GM06990 (cell line): ENCODE data around the gene RPS4Y2.

Experiments used
- DNase-seq: peaks from one replicate; pipeline ENCODE4 v3.0.0-alpha.2; 2011; ENCODE audit not compliant: insufficient read length; ENCODE audit errors: extremely low read depth
- H3K27me3 ChIP-seq: replicated peaks from 2 replicates; pipeline ENCODE4 v1.6.0; 2011; ENCODE audit warnings: low read length; ENCODE audit not compliant: control insufficient read depth, insufficient read depth
- H3K36me3 ChIP-seq: 2 replicates; pipeline ENCODE4 v1.5.1; 2011; ENCODE audit warnings: low read length; ENCODE audit not compliant: control insufficient read depth, insufficient read depth
- H3K4me3 ChIP-seq: replicated peaks from 2 replicates; pipeline ENCODE4 v1.5.1; 2011; ENCODE audit warnings: low read depth, mild to moderate bottlenecking, control low read depth, low read length
- TF ChIP-seq, protein P1 (sequence below): IDR thresholded peaks from 2 replicates; pipeline ENCODE4 v1.5.1; 2011; ENCODE audit warnings: low read length, control low read depth, mild to moderate bottlenecking, inconsistent platforms; ENCODE audit not compliant: insufficient read depth, poor library complexity, severe bottlenecking

RPS4Y2 gene

DNA sequence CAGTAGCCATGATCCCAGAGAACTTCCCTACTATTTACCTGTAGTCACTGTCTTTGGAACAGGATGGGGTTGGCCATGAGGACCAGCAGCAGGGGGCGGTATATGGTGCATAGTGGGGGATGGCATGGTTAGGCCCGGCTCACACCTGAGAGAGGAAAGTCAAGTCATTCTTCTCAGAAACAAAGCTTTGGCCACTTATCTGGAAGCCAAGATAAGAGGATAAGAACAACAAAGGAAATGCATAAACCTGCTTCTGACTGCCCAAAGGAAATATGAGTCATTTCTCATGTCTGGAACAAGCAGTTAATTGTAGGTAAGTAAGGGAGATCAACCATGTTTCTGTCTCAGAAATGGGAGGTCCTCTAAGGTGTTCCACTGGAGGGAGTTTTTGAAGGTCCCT is 10.8 kb upstream of the RPS4Y2 start:
- no peak for DNase-seq
- TF ChIP-seq, protein P1, sequence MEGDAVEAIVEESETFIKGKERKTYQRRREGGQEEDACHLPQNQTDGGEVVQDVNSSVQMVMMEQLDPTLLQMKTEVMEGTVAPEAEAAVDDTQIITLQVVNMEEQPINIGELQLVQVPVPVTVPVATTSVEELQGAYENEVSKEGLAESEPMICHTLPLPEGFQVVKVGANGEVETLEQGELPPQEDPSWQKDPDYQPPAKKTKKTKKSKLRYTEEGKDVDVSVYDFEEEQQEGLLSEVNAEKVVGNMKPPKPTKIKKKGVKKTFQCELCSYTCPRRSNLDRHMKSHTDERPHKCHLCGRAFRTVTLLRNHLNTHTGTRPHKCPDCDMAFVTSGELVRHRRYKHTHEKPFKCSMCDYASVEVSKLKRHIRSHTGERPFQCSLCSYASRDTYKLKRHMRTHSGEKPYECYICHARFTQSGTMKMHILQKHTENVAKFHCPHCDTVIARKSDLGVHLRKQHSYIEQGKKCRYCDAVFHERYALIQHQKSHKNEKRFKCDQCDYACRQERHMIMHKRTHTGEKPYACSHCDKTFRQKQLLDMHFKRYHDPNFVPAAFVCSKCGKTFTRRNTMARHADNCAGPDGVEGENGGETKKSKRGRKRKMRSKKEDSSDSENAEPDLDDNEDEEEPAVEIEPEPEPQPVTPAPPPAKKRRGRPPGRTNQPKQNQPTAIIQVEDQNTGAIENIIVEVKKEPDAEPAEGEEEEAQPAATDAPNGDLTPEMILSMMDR, result no peak
- H3K27me3 ChIP-seq, result no peaks in the 10 kb centered on the region

DNA sequence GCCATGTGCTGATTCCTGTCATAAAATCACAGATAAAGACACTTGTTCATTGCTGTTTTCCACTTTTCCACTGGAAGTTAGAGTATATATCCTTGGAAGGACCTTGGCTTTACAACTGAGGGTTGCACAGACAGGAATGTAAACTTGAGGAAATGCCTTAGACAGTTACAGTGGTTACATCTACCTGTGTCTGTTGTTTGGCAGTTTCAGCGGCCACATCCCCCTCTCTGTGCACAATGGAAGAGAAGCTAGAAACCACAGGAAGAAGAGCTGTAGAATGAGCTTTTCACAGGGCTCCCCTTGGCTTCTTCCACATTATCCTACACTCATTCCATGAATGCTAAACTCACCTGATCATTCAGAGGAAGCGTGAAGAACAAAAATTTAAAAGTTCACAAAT is 9.0 kb upstream of the RPS4Y2 start:
- DNase-seq, result no peak
- TF ChIP-seq, protein P1, result no peak
- H3K27me3 ChIP-seq, result no peaks in the 10 kb centered on the region
- H3K4me3 ChIP-seq, result no peak overlapping the region
- no peaks in the 10 kb centered on the region for H3K36me3 ChIP-seq

More for the DNA sequence above, 10.8 kb upstream of the RPS4Y2 start:
- H3K36me3 ChIP-seq, result no peaks in the 10 kb centered on the region
- no peak overlapping the region for H3K4me3 ChIP-seq

DNA sequence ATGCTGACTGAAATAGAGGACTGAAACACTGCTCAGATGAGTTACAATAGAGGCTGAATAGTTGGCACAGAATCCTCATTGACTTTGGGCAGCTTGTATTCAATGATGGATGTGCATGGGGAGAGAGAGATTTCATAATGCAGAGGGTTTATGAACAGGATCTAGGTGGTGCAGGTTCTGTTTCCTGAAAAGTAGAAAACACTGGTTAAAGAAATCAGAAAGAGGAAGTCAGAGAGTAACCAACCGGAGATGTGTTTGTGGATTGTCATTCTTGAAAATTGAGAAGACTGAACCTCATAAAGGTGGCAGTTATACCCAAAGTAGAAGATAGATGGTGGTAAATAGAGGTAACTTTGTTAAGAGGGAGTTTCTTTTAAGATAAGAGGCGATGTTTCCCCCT is 8.0 kb downstream of the RPS4Y2 start:
- Histone ChIP-seq H3K4me3 (no peak overlapping the region), H3K36me3 (no peaks in the 10 kb centered on the region), H3K27me3 (no peaks in the 10 kb centered on the region)
- TF ChIP-seq, protein P1, result no peak
- DNase-seq, result no peak

DNA sequence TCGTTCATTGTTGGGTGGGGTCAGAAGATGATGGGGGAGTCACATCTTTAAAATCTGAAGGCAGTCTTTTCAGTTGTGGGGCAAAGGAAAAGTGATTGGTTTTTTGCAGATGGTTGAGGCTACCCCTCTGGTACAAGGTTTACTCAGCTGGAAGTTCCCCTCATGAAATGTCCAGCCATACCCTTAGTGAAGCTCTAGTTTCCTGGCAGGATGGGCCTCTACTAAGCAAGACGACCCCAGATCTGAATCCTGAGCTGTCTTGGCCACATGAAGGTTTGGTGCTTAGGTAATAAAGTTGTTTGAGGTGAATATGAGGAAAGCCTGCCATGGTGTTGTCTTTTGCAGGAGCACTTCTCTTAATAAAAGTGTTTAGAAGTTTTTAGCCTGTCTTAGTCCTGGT is 9.2 kb downstream of the RPS4Y2 start:
- Histone ChIP-seq H3K27me3 (no peaks in the 10 kb centered on the region), H3K4me3 (no peak overlapping the region), H3K36me3 (no peaks in the 10 kb centered on the region)
- no peak for DNase-seq
- TF ChIP-seq, protein P1, result no peak

DNA sequence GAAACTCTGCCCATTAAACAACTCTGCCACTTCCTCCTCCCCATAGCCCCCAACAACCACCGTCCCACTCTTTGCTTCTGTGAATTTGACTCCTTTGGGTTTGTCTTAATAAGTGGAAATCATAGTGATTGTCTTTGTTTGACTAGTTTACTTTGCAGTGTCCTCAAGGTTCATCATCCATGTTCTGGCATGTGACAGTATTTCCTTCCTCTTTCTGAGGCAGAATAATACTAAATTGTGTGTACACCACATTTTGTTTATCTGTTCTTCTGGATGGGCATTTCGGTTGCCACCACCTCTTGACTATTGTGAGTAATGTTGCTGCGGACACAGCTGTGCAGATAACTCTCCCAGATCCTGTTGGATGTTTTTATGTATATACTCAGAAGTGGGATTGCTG is 14.8 kb downstream of the RPS4Y2 start:
- DNase-seq, result no peak
- TF ChIP-seq, protein P1, result no peak
- Histone ChIP-seq H3K36me3 (no peaks in the 10 kb centered on the region), H3K27me3 (no peaks in the 10 kb centered on the region), H3K4me3 (no peak overlapping the region)

DNA sequence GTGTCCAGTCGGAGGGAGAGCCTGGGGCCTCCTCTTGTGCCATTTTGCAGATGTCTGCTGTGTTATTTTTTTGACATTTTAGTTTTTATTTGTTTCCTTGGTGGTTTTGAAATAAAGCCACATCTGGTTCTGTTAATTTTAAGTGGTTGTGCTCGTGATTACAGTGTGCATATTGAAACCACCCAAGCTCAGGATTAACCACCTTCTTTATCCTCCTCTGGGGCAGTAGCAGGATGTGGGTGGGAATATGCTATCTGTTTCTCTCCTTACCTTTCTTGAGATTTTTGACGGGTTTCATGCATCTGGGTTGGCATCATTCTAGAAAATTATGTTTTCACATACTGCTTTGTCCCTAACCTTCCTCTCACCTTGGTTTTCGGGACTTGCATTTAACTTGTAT is 20.2 kb downstream of the RPS4Y2 start:
- no peaks in the 10 kb centered on the region for H3K36me3 ChIP-seq
- no peak for DNase-seq
- H3K27me3 ChIP-seq, result no peaks in the 10 kb centered on the region
- H3K4me3 ChIP-seq, result no peak overlapping the region
- TF ChIP-seq, protein P1, result no peak
